HepG2 (cell line): ENCODE data around the gene RPS8. TPM values are rescaled to one million over a fixed set of nuclear protein-coding genes. Genes with fewer than 3 reads are reported as not detected.

Source experiments
- ATAC-seq: fragments of 200-7000 bp; cut with Tn5 transposase; 3 replicates; pipeline ENCODE4 v1.9.1; 2020; ENCODE audit warnings: mild to moderate bottlenecking, moderate library complexity
- BruUV-seq: library from RNA; stranded (reverse); fragments of 400-500 nt; replicated peaks from 2 replicates; lab custom pipeline; 2021; lab: Mats Ljungman, UMichigan
- CTCF ChIA-PET: fragments of 300-600 bp; formaldehyde crosslinking; extraction: SDS; loops from one replicate; lab custom pipeline; 2021; ENCODE audit warnings: low total read pairs, inconsistent platforms, low intra/inter-chr PET ratio; lab: Yijun Ruan, JAX
- POLR2A ChIA-PET: fragments of 350-600 bp; sonication (Branson Sonifier 250); formaldehyde crosslinking; loops from one replicate; lab custom pipeline; 2020; ENCODE audit warnings: antibody characterized with exemption, inconsistent platforms; lab: Yijun Ruan, JAX
- DNase-seq: peaks from one replicate; pipeline ENCODE4 v3.0.0-alpha.2; 2015; ENCODE audit warnings: low spot score
- FAIRE-seq: peaks from 3 replicates; lab custom pipeline; 2011; peaks lifted over from hg19 to GRCh38; lab: Jason Lieb, UNC
- H2AFZ ChIP-seq: one replicate; pipeline ENCODE4 v1.6.1; 2011; ENCODE audit warnings: low read length, inconsistent platforms
- H3K27ac ChIP-seq: fragments of 300-600 bp; 3 replicates; pipeline ENCODE4 v1.8.0; 2011; ENCODE audit warnings: mixed run types, mild to moderate bottlenecking, mixed read lengths, low read length, inconsistent platforms; ENCODE audit not compliant: insufficient read depth; ENCODE audit errors: extremely low read length
- H3K27me3 ChIP-seq, 2 experiments: fragments of 200-600 bp in 1 of 2; 2 replicates in 1 of 2; 3 replicates in 1 of 2; pipeline versions ENCODE4 v1.6.0 to v1.8.0; 2011; ENCODE audit warnings: low read length in 2 of 2, mild to moderate bottlenecking in 2 of 2, moderate library complexity in 2 of 2, inconsistent platforms in 1 of 2; ENCODE audit not compliant: insufficient read depth in 2 of 2, control insufficient read depth in 1 of 2
- H3K36me3 ChIP-seq, 2 experiments: fragments of 200-600 bp in 1 of 2; replicated peaks in 1 of 2; 2 replicates in 1 of 2; 3 replicates in 1 of 2; pipeline versions ENCODE4 v1.5.1 to v1.8.0; 2011; ENCODE audit warnings: low read length in 2 of 2, inconsistent platforms in 1 of 2; ENCODE audit not compliant: insufficient read depth in 2 of 2, control insufficient read depth in 1 of 2
- H3K4me1 ChIP-seq: 2 replicates; pipeline ENCODE4 v1.5.1; 2012; ENCODE audit warnings: low read length, inconsistent platforms; ENCODE audit not compliant: insufficient read depth
- H3K4me2 ChIP-seq: 2 replicates; pipeline ENCODE4 v1.6.0; 2011; ENCODE audit warnings: low read depth, low read length, inconsistent platforms
- H3K4me3 ChIP-seq, 3 experiments: fragments of 200-600 bp in 1 of 3; sonication (generic), shearing (Covaris generic) in 1 of 3; replicated peaks in 1 of 3; 2 replicates each; pipeline ENCODE4 v1.5.1; 2011 to 2016; ENCODE audit warnings: low read length in 3 of 3, inconsistent platforms in 2 of 3, low read depth in 2 of 3, mild to moderate bottlenecking in 2 of 3, control low read depth in 1 of 3, mixed read lengths in 1 of 3; ENCODE audit not compliant: insufficient read depth in 1 of 3
- H3K79me2 ChIP-seq: one replicate; pipeline ENCODE4 v1.6.1; 2011; ENCODE audit warnings: low read length, inconsistent platforms; ENCODE audit not compliant: insufficient read depth
- H3K9ac ChIP-seq: 2 replicates; pipeline ENCODE4 v1.6.0; 2011; ENCODE audit warnings: mild to moderate bottlenecking, low read depth, low read length, inconsistent platforms; ENCODE audit not compliant: insufficient read depth
- H3K9me3 ChIP-seq: 2 replicates; pipeline ENCODE4 v1.5.1; 2012; ENCODE audit warnings: mild to moderate bottlenecking, low read length
- H4K20me1 ChIP-seq: 2 replicates; pipeline ENCODE4 v1.6.0; 2011; ENCODE audit warnings: inconsistent platforms, mild to moderate bottlenecking, low read length, moderate library complexity; ENCODE audit not compliant: insufficient read depth
- CEBPZ ChIP-seq: IDR thresholded peaks from 2 replicates; pipeline ENCODE4 v1.6.1; 2012; ENCODE audit warnings: low read length, improper control_type of control experiment
- CREM ChIP-seq, 2 experiments: sonication (generic) in 1 of 2; formaldehyde crosslinking in 1 of 2; IDR thresholded peaks; 2 replicates each; pipeline versions ENCODE4 v1.4.0 to v1.6.1; 2016 to 2020; ENCODE audit warnings: antibody characterized with exemption in 1 of 2, mild to moderate bottlenecking in 1 of 2, missing genetic modification reagents in 1 of 2
- GABPB1 ChIP-seq: IDR thresholded peaks from 2 replicates; pipeline ENCODE4 v1.6.1; 2016; ENCODE audit warnings: mild to moderate bottlenecking, missing genetic modification reagents, moderate library complexity, missing compliant biosample characterization
- JUNB ChIP-seq: sonication (generic); formaldehyde crosslinking; IDR thresholded peaks from 2 replicates; pipeline ENCODE4 v1.8.0; 2022; ENCODE audit warnings: missing genetic modification reagents, mild to moderate bottlenecking, borderline replicate concordance
- PLRG1 ChIP-seq: fragments of 450-650 bp; conservative IDR thresholded peaks from 2 replicates; pipeline ENCODE4 v1.6.1; 2016
- RORA ChIP-seq: sonication (generic); formaldehyde crosslinking; IDR thresholded peaks from 2 replicates; pipeline ENCODE4 v1.5.0; 2020; ENCODE audit warnings: mild to moderate bottlenecking, missing genetic modification reagents, moderate library complexity
- TERF1 ChIP-seq: sonication (generic); formaldehyde crosslinking; IDR thresholded peaks from 2 replicates; pipeline ENCODE4 v1.8.0; 2022; ENCODE audit warnings: mild to moderate bottlenecking, missing genetic modification reagents, moderate library complexity
- THAP8 ChIP-seq: sonication (generic); formaldehyde crosslinking; IDR thresholded peaks from 2 replicates; pipeline ENCODE4 v1.5.1; 2020; ENCODE audit warnings: missing genetic modification reagents, mild to moderate bottlenecking, borderline replicate concordance
- ZC3H13 ChIP-seq: sonication (generic); formaldehyde crosslinking; IDR thresholded peaks from 2 replicates; pipeline ENCODE4 v1.8.1; 2023; ENCODE audit warnings: mild to moderate bottlenecking, missing genetic modification reagents, moderate library complexity
- ZNF749 ChIP-seq: sonication (generic); formaldehyde crosslinking; IDR thresholded peaks from 2 replicates; pipeline ENCODE4 v1.8.0; 2022; ENCODE audit warnings: mild to moderate bottlenecking, missing genetic modification reagents, moderate library complexity, borderline replicate concordance
- ZNF850 ChIP-seq: sonication (generic); formaldehyde crosslinking; conservative IDR thresholded peaks from 2 replicates; pipeline ENCODE4 v1.9.0; 2021; ENCODE audit warnings: mild to moderate bottlenecking, missing genetic modification reagents
- ZSCAN5A ChIP-seq: sonication (generic); formaldehyde crosslinking; IDR thresholded peaks from 2 replicates; pipeline ENCODE4 v1.8.0; 2022; ENCODE audit warnings: mild to moderate bottlenecking, missing genetic modification reagents, borderline replicate concordance
- WGBS: methylation state at CpG from one replicate; pipeline ENCODE4 v1.1.6; 2017; ENCODE audit warnings: low lambda C conversion rate; 5-methylcytosine and 5-hydroxymethylcytosine counted together
- in situ Hi-C: cut with HindIII; loops from 2 replicates; pipeline ENCODE4 v1.10.0; 2017; ENCODE audit warnings: low pct_unique_long_range_greater_than_20kb; ENCODE audit not compliant: extremely low pct_ligation_motif_present
- intact Hi-C: fragments of 100-400 bp; cut with micrococcal nuclease; formaldehyde crosslinking; loops from one replicate; pipeline ENCODE4 v1.10.0; 2022; ENCODE audit not compliant: unreplicated experiment
- polyA plus RNA-seq, 8 experiments: library from polyadenylated mRNA; depleted of rRNA in 3 of 8; stranded (reverse) in 7 of 8; unstranded in 1 of 8; fragments of >200 nt; fragmentation: Illumina TruSeq in 4 of 8; extraction: Trizol in 4 of 8; gene quantifications; 2 replicates each; pipeline versions ENCODE4 v1.2.1 to v1.2.3, GENCODE V29; 2011 to 2016; ENCODE audit warnings: low read depth in 4 of 8, missing spikeins in 1 of 8, mixed read lengths in 1 of 8; ENCODE audit not compliant: insufficient read depth in 1 of 8
- total RNA-seq, 5 experiments: library from RNA; depleted of rRNA; stranded (reverse); fragments of >200 nt; fragmentation: Illumina TruSeq; extraction: Trizol; gene quantifications; 2 replicates each; pipeline ENCODE4 v1.2.3, GENCODE V29; 2016; ENCODE audit warnings: low read depth in 1 of 5

Gene RPS8
- total and polyA plus RNA-seq, 2 of the 13 experiments (the other 11 are each of a cell fraction or from before 2014, with no cell fraction given), result 2,628 to 2,822 TPM

- CTCF ChIA-PET, result no interaction called here
- H3K27ac ChIP-seq, result peak overlapping the region; percentile 100
- ATAC-seq, result peak; percentile 89
- TF ChIP-seq CEBPZ, result no peak
- TF ChIP-seq CREM (IDR thresholded peaks at IDR 0.05), result peak; percentile 77; the same call in 1 of the 2 replicates
- no peak for TF ChIP-seq CREM (CRISPR knock-in tag; IDR thresholded peaks at IDR 0.05)
- TF ChIP-seq PLRG1, result no peak
- TF ChIP-seq GABPB1 (CRISPR knock-in tag), result peak; percentile 61
- no peak for TF ChIP-seq ZNF850
- peak; percentile 71 for TF ChIP-seq JUNB (CRISPR knock-in tag)
- TF ChIP-seq ZC3H13 (CRISPR knock-in tag), result no peak; the same call in 1 of the 2 replicates
- TF ChIP-seq ZNF749 (CRISPR knock-in tag), result no peak; the same call in 1 of the 2 replicates
- TF ChIP-seq RORA (CRISPR knock-in tag), result no peak
- no peak for TF ChIP-seq THAP8
- no peak for TF ChIP-seq TERF1 (CRISPR knock-in tag)
- no peak for TF ChIP-seq ZSCAN5A (CRISPR knock-in tag)
Measured at GRCh38 chr1:44819608-44820327, 44.4 kb downstream of the RPS8 start.

More at GRCh38 chr1:44819608-44820327, 44.4 kb downstream of the RPS8 start:
- no peaks in the 10 kb centered on the region for H3K27me3 ChIP-seq
- no peaks in the 10 kb centered on the region for H3K79me2 ChIP-seq
- peak overlapping the region; percentile 99 for H3K9ac ChIP-seq
- H3K4me2 ChIP-seq, result peak overlapping the region; percentile 87
- in situ Hi-C loops (no loop called here), intact Hi-C loops (loop anchor here (5.0 to 10.0 kb wide), 2 partner anchors 37 to 485 kb away; no protein-coding TSS in a partner anchor)
- H3K36me3 ChIP-seq, result no peaks in the 10 kb centered on the region; a peak in 1 of 5 replicates
- peak; percentile 92 for FAIRE-seq
- peak overlapping the region; percentile 57 to 80 (median 64) for H3K4me3 ChIP-seq
- H3K4me1 ChIP-seq, result peaks cover 30% of the 10 kb centered on the region
- TSS peak; percentile 94 for BruUV-seq
- WGBS, result 3% methylated on average over 19 of the region's 33 CpGs
- no peaks in the 10 kb centered on the region for H4K20me1 ChIP-seq
- H3K9me3 ChIP-seq, result no peaks in the 10 kb centered on the region
- H2AFZ ChIP-seq, result peak overlapping the region; percentile 73
- DNase-seq, result peak; percentile 90
- POLR2A ChIA-PET, result interaction anchor here (0.8 to 11.3 kb wide), 31 partner anchors 7 to 680 kb away, joined by 3 to 570 read pairs (median 7); partner anchors contain the start of genes ARMH1, BEST4, BTBD19 and CCDC163
